Liver (tissue), 9 donors: ENCODE results near the gene PSMB2. TPM values are rescaled to one million over a fixed set of nuclear protein-coding genes. Genes with fewer than 3 reads are reported as not detected.

Experiments used
- DNase-seq: peaks from one replicate; pipeline ENCODE4 v3.0.0-alpha.2; 2017; ENCODE audit warnings: low spot score
- H3K27ac ChIP-seq, 2 donors: one replicate each; pipeline ENCODE4 v1.7.0; 2013; ENCODE audit warnings: inconsistent platforms in 2 of 2, low read length in 2 of 2, control low read depth in 1 of 2, low read depth in 1 of 2, mild to moderate bottlenecking in 1 of 2
- H3K27me3 ChIP-seq, 4 donors: one replicate each; pipeline versions ENCODE4 v1.6.1 to v1.7.0; 2013; ENCODE audit warnings: low read length in 3 of 4, inconsistent platforms in 1 of 4, mild to moderate bottlenecking in 1 of 4, moderate library complexity in 1 of 4; ENCODE audit not compliant: control insufficient read depth in 4 of 4, insufficient read depth in 4 of 4
- H3K36me3 ChIP-seq, 4 donors: one replicate each; pipeline versions ENCODE4 v1.6.1 to v1.7.0; 2013; ENCODE audit warnings: low read length in 3 of 4, mild to moderate bottlenecking in 3 of 4, low read depth in 1 of 4, moderate library complexity in 1 of 4; ENCODE audit not compliant: control insufficient read depth in 4 of 4, insufficient read depth in 3 of 4
- H3K4me1 ChIP-seq, 4 donors: one replicate each; pipeline versions ENCODE4 v1.6.1 to v1.7.0; 2013; ENCODE audit warnings: low read length in 3 of 4, mild to moderate bottlenecking in 3 of 4, moderate library complexity in 1 of 4; ENCODE audit not compliant: control insufficient read depth in 4 of 4, insufficient read depth in 4 of 4
- H3K4me3 ChIP-seq, 3 donors: one replicate each; pipeline versions ENCODE4 v1.6.1 to v1.7.0; 2013; ENCODE audit warnings: low read length in 3 of 3, control low read depth in 1 of 3, low read depth in 1 of 3, mild to moderate bottlenecking in 1 of 3
- H3K9ac ChIP-seq, 2 donors: one replicate each; pipeline ENCODE4 v1.7.0; 2013; ENCODE audit warnings: low read length in 2 of 2, mild to moderate bottlenecking in 2 of 2, moderate library complexity in 2 of 2, control low read depth in 1 of 2, low read depth in 1 of 2
- H3K9me3 ChIP-seq, 4 donors: one replicate each; pipeline versions ENCODE4 v1.6.1 to v1.7.0; 2013; ENCODE audit warnings: low read length in 3 of 4; ENCODE audit not compliant: control insufficient read depth in 4 of 4
- EGR1 ChIP-seq, 2 donors: IDR thresholded peaks; 2 replicates each; pipeline ENCODE4 v1.6.1; 2016 to 2018; ENCODE audit warnings: antibody characterized with exemption in 2 of 2, low read depth in 2 of 2
- FOXA2 ChIP-seq: IDR thresholded peaks from 2 replicates; pipeline ENCODE4 v1.6.1; 2016; ENCODE audit warnings: antibody characterized with exemption
- HNF4A ChIP-seq, 2 donors: conservative IDR thresholded peaks; 2 replicates each; pipeline ENCODE4 v1.6.1; 2016; ENCODE audit warnings: antibody characterized with exemption in 2 of 2, mild to moderate bottlenecking in 2 of 2
- JUND ChIP-seq, 2 donors: IDR thresholded peaks; 2 replicates each; pipeline ENCODE4 v1.6.1; 2016; ENCODE audit warnings: antibody characterized with exemption in 2 of 2
- MAX ChIP-seq: IDR thresholded peaks from 2 replicates; pipeline ENCODE4 v1.6.1; 2016; ENCODE audit warnings: antibody characterized with exemption
- NR2F2 ChIP-seq: IDR thresholded peaks from 2 replicates; pipeline ENCODE4 v1.6.1; 2016; ENCODE audit warnings: antibody characterized with exemption
- REST ChIP-seq: IDR thresholded peaks from 2 replicates; pipeline ENCODE4 v1.6.1; 2016; ENCODE audit warnings: antibody characterized with exemption, mild to moderate bottlenecking
- SP1 ChIP-seq: IDR thresholded peaks from 2 replicates; pipeline ENCODE4 v1.6.1; 2018; ENCODE audit warnings: antibody characterized with exemption, mild to moderate bottlenecking
- TAF1 ChIP-seq: conservative IDR thresholded peaks from 2 replicates; pipeline ENCODE4 v1.6.1; 2016; ENCODE audit warnings: antibody characterized with exemption, mild to moderate bottlenecking
- ZBTB33 ChIP-seq: IDR thresholded peaks from 2 replicates; pipeline ENCODE4 v1.6.1; 2016; ENCODE audit warnings: antibody characterized with exemption
- WGBS: extraction: QIAGEN DNeasy Blood & Tissue Kit; methylation state at CpG from one replicate; pipeline ENCODE4 v1.1.7; 2013; 5-methylcytosine and 5-hydroxymethylcytosine counted together
- polyA plus RNA-seq, 2 donors: library from polyadenylated mRNA; stranded (reverse) in 1 of 2; unstranded in 1 of 2; fragments of 200-250 nt in 1 of 2; fragments of >200 nt in 1 of 2; fragmentation: Nextera tagmentation in 1 of 2; extraction: Ambion mirVana in 1 of 2; gene quantifications; one replicate each; pipeline versions ENCODE4 v1.2.1 to v1.2.3, GENCODE V29; 2013 to 2015
- total RNA-seq, 2 donors: library from RNA; depleted of rRNA; stranded (reverse); fragments of >200 nt; gene quantifications; one replicate each; pipeline ENCODE4 v1.2.3, GENCODE V29; 2014
- donor health status: healthy.
- donor health status: healthy.
- donor health status: healthy.
- donor health status: healthy.
- donor health status: healthy.

The PSMB2 gene
- total and polyA plus RNA-seq, 4 donors = 19.1 to 76.6 (median 40.8) TPM

- Histone ChIP-seq H3K27ac (no peak overlapping the region), H3K9ac (no peak overlapping the region), H3K4me3 (no peak overlapping the region), H3K27me3 (no peaks in the 10 kb centered on the region), H3K4me1 (peaks cover 0 to 40% (median 29%) of the 10 kb centered on the region in 4 donors), H3K36me3 (peaks cover 0 to 4% (median 3%) of the 10 kb centered on the region in 4 donors), H3K9me3 (no peaks in the 10 kb centered on the region)
- TF ChIP-seq EGR1 (IDR thresholded peaks at IDR 0.05; ENCODE audit: low read depth in 2 of 2) (no peak), NR2F2 (no peak), JUND (IDR thresholded peaks at IDR 0.05) (no peak), HNF4A (conservative IDR thresholded peaks at IDR 0.05) (no peak), SP1 (no peak), REST (no peak)
- DNase-seq = no peak
- WGBS = 55% methylated on average over 44 of the region's 44 CpGs
Observed at GRCh38 chr1:35560256-35561225, 80.8 kb downstream of the PSMB2 start.

- no peaks in the 10 kb centered on the region for H3K27me3 ChIP-seq
- H3K4me3 ChIP-seq = no peak overlapping the region
- H3K27ac ChIP-seq = no peak overlapping the region
- TF ChIP-seq MAX (no peak), FOXA2 (no peak), JUND (IDR thresholded peaks at IDR 0.05) (no peak), NR2F2 (no peak), ZBTB33 (no peak), EGR1 (IDR thresholded peaks at IDR 0.05; ENCODE audit: low read depth in 2 of 2) (no peak), SP1 (no peak), TAF1 (no peak)
- peaks cover 2 to 50% (median 40%) of the 10 kb centered on the region in 4 donors for H3K4me1 ChIP-seq
- no peaks in the 10 kb centered on the region for H3K9me3 ChIP-seq
- no peak for DNase-seq
- H3K9ac ChIP-seq = no peak overlapping the region
- H3K36me3 ChIP-seq = peaks cover 0 to 4% (median 3%) of the 10 kb centered on the region in 4 donors
- WGBS = 89% methylated on average over 7 of the region's 7 CpGs
Observed at GRCh38 chr1:35559317-35559944, 81.9 kb downstream of the PSMB2 start.
